Erythroblast (primary cell): ENCODE data around the gene ZCCHC14.

ENCODE experiments used
- DNase-seq, 2 experiments: peaks; one replicate each; lab custom pipeline; 2025; lab: John Stamatoyannopoulos, UW
- GATA1 ChIP-seq: IDR thresholded peaks from 2 replicates; pipeline ENCODE4 v1.6.1; 2011; ENCODE audit warnings: low read depth, mild to moderate bottlenecking, control low read depth, low read length, moderate library complexity
- POLR2A ChIP-seq: IDR thresholded peaks from 2 replicates; pipeline ENCODE4 v1.6.1; 2011; ENCODE audit warnings: mild to moderate bottlenecking, low read length

Gene ZCCHC14

GRCh38 chr16:87360862-87361610 lies 131.8 kb downstream of the ZCCHC14 start:
- no peak for DNase-seq
- no peak for TF ChIP-seq GATA1
- no peak for TF ChIP-seq POLR2A

- TF ChIP-seq GATA1 (no peak), POLR2A (no peak)
- no peak for DNase-seq
Observed at GRCh38 chr16:87359121-87359520, 133.7 kb downstream of the ZCCHC14 start.

GRCh38 chr16:87358696-87359095 lies 134.1 kb downstream of the ZCCHC14 start:
- DNase-seq, result no peak
- TF ChIP-seq POLR2A (no peak), GATA1 (no peak)

- TF ChIP-seq GATA1 (no peak), POLR2A (no peak)
Observed at GRCh38 chr16:87358250-87358649, 134.6 kb downstream of the ZCCHC14 start.

GRCh38 chr16:87356491-87356853 lies 136.4 kb downstream of the ZCCHC14 start:
- TF ChIP-seq POLR2A (no peak), GATA1 (no peak)
- DNase-seq, result no peak

More at GRCh38 chr16:87358250-87358649, 134.6 kb downstream of the ZCCHC14 start:
- DNase-seq, result no peak
